Measurements from ENCODE around the gene RAB9A.

RAB9A gene

DNA sequence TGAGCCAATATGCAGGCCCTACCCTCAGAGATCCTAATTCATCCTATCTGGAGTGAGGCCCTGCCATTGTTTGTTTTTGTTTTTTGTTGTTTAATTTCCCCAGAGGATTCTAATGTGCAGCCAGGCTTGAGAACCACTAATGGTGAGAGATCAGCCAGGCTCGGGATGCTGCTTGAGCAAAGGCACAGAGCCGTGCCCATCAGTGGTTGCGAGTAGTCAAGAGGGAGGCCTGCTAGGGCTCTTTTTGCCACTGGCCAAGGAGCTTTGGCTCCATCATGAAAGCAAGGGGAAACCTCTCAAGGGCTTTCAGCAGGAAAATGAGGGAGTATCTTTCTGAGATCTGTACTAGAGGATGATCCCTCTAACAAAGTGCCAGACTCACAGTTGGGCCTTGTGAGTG is 33.3 kb upstream of the RAB9A start:
- Histone ChIP-seq H3K18ac (ENCODE audit: low read length) (no peak overlapping the region), H2AK5ac (ENCODE audit: low read depth, low read length) (no peak overlapping the region), H3K4me2 (ENCODE audit: insufficient read depth, low read length, poor library complexity, severe bottlenecking) (no peak overlapping the region), H4K8ac (ENCODE audit: low read depth, low read length) (no peak overlapping the region), H3K4me1 (ENCODE audit: control insufficient read depth in 2 of 2, insufficient read depth in 1 of 2, low read depth in 1 of 2, low read length in 2 of 2) (peaks cover 2 to 4% of the 10 kb centered on the region in 2 donors), H3K36me3 (replicated peaks in 1 of 2; ENCODE audit: control insufficient read depth in 2 of 2, insufficient read depth in 2 of 2, low read length in 2 of 2) (peaks cover 0 to 3% of the 10 kb centered on the region in 2 donors), H3K9me3 (replicated peaks in 1 of 2; ENCODE audit: control insufficient read depth in 2 of 2, insufficient read depth in 1 of 2, low read depth in 1 of 2, low read length in 2 of 2) (no peaks in the 10 kb centered on the region), H2AFZ (ENCODE audit: low read length) (no peak overlapping the region), H3K4ac (ENCODE audit: low read length) (no peak overlapping the region), H4K91ac (ENCODE audit: low read depth, low read length, poor library complexity) (no peak overlapping the region), H3K4me3 (ENCODE audit: low read length in 2 of 2) (no peak overlapping the region), H3K9ac (ENCODE audit: low read depth, low read length, poor library complexity) (no peak overlapping the region), H3K14ac (ENCODE audit: low read length) (no peak overlapping the region), H3K79me1 (ENCODE audit: low read depth, low read length) (no peaks in the 10 kb centered on the region), H3K27me3 (ENCODE audit: control insufficient read depth in 3 of 3, insufficient read depth in 3 of 3, low read depth in 1 of 3, low read length in 3 of 3) (no peaks in the 10 kb centered on the region), H2BK5ac (ENCODE audit: low read length) (no peak overlapping the region), H2BK12ac (ENCODE audit: low read length) (no peak overlapping the region), H3K27ac (replicated peaks; ENCODE audit: low read length) (no peak overlapping the region), H3K23ac (ENCODE audit: low read depth, low read length, poor library complexity) (no peak overlapping the region), H2BK15ac (ENCODE audit: low read length) (no peak overlapping the region), H2BK120ac (ENCODE audit: low read depth, low read length) (no peak overlapping the region)
- DNase-seq (ENCODE audit: low spot score): no peak
- WGBS, 2 donors (ENCODE audit: extremely low coverage in 2 of 2, insufficient read length in 2 of 2, insufficient replicate concordance in 1 of 2): no CpG with 5 or more reads among the region's 3 CpGs

DNA sequence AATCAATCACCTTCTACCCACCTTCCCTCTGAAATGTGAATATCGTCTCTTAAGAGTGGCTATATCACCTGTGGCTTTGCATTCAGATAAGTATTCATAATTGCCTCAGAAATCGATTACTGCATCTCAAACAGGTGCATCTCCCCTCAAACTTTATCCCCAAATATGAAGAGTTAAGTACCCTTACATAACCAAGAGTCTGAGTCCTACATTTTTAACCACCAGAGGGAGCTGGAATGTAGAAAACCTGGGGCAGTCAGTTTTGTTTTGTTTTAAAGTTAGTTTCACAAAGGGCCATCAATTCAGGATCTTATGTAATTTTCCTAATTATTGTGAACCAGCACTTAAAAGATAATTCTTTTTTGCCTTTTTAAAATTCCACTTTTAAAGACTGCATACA is 30.3 kb upstream of the RAB9A start:
- Histone ChIP-seq H3K18ac (ENCODE audit: low read length) (no peak overlapping the region), H3K27ac (replicated peaks; ENCODE audit: low read length) (no peak overlapping the region), H2AFZ (ENCODE audit: low read length) (peak overlapping the region; percentile 69), H2BK120ac (ENCODE audit: low read depth, low read length) (no peak overlapping the region), H3K14ac (ENCODE audit: low read length) (no peak overlapping the region), H4K8ac (ENCODE audit: low read depth, low read length) (no peak overlapping the region), H3K79me1 (ENCODE audit: low read depth, low read length) (no peaks in the 10 kb centered on the region), H3K4me3 (ENCODE audit: low read length in 2 of 2) (no peak overlapping the region), H3K27me3 (ENCODE audit: control insufficient read depth in 3 of 3, insufficient read depth in 3 of 3, low read depth in 1 of 3, low read length in 3 of 3) (no peaks in the 10 kb centered on the region), H3K36me3 (replicated peaks in 1 of 2; ENCODE audit: control insufficient read depth in 2 of 2, insufficient read depth in 2 of 2, low read length in 2 of 2) (peaks cover 0 to 12% of the 10 kb centered on the region in 2 donors), H2BK15ac (ENCODE audit: low read length) (no peak overlapping the region), H3K4me2 (ENCODE audit: insufficient read depth, low read length, poor library complexity, severe bottlenecking) (no peak overlapping the region), H3K9me3 (replicated peaks in 1 of 2; ENCODE audit: control insufficient read depth in 2 of 2, insufficient read depth in 1 of 2, low read depth in 1 of 2, low read length in 2 of 2) (no peaks in the 10 kb centered on the region), H2AK5ac (ENCODE audit: low read depth, low read length) (no peak overlapping the region), H3K9ac (ENCODE audit: low read depth, low read length, poor library complexity) (no peak overlapping the region), H4K91ac (ENCODE audit: low read depth, low read length, poor library complexity) (no peak overlapping the region), H3K4me1 (ENCODE audit: control insufficient read depth in 2 of 2, insufficient read depth in 1 of 2, low read depth in 1 of 2, low read length in 2 of 2) (peaks cover 0 to 4% of the 10 kb centered on the region in 2 donors), H3K4ac (ENCODE audit: low read length) (no peak overlapping the region), H3K23ac (ENCODE audit: low read depth, low read length, poor library complexity) (no peak overlapping the region), H2BK5ac (ENCODE audit: low read length) (no peak overlapping the region), H2BK12ac (ENCODE audit: low read length) (no peak overlapping the region)
- no CpG with 5 or more reads among the region's 2 CpGs for WGBS, 2 donors (ENCODE audit: extremely low coverage in 2 of 2, insufficient read length in 2 of 2, insufficient replicate concordance in 1 of 2)
- peak; percentile 8 for DNase-seq (ENCODE audit: low spot score)

DNA sequence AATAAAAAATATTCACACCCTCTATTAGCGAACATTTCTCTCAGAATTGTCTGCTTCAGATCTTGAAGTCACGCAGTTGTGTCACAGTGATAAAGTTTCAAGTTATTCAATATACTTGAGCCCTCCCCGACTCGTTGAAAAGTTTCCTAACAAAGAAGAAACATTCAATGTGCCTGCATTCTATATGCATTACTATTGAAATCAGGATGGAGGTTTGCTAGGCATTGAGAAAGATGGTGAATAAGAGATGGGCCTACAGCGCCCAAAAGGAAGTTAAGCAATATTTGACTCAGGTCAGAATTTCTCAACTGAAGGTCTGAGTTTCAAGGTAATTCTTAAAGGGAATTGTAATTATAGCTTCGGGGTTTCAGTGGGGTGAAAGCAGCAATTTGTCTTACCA is 29.9 kb upstream of the RAB9A start:
- DNase-seq (ENCODE audit: low spot score): no peak
- no peak overlapping the region for H3K4me2 ChIP-seq (ENCODE audit: insufficient read depth, low read length, poor library complexity, severe bottlenecking)
- H4K8ac ChIP-seq (ENCODE audit: low read depth, low read length): no peak overlapping the region
- H2BK12ac ChIP-seq (ENCODE audit: low read length): no peak overlapping the region
- H3K9me3 ChIP-seq (replicated peaks in 1 of 2; ENCODE audit: control insufficient read depth in 2 of 2, insufficient read depth in 1 of 2, low read depth in 1 of 2, low read length in 2 of 2): no peaks in the 10 kb centered on the region
- H3K36me3 ChIP-seq (replicated peaks in 1 of 2; ENCODE audit: control insufficient read depth in 2 of 2, insufficient read depth in 2 of 2, low read length in 2 of 2): peaks cover 0 to 12% of the 10 kb centered on the region in 2 donors
- no peak overlapping the region for H3K23ac ChIP-seq (ENCODE audit: low read depth, low read length, poor library complexity)
- no peak overlapping the region for H4K91ac ChIP-seq (ENCODE audit: low read depth, low read length, poor library complexity)
- H3K18ac ChIP-seq (ENCODE audit: low read length): no peak overlapping the region
- no peak overlapping the region for H2AK5ac ChIP-seq (ENCODE audit: low read depth, low read length)
- no peak overlapping the region for H2BK120ac ChIP-seq (ENCODE audit: low read depth, low read length)
- no CpG with 5 or more reads among the region's 6 CpGs for WGBS, 2 donors (ENCODE audit: extremely low coverage in 2 of 2, insufficient read length in 2 of 2, insufficient replicate concordance in 1 of 2)
- H3K4me1 ChIP-seq (ENCODE audit: control insufficient read depth in 2 of 2, insufficient read depth in 1 of 2, low read depth in 1 of 2, low read length in 2 of 2): peaks cover 0 to 4% of the 10 kb centered on the region in 2 donors
- H3K27me3 ChIP-seq (ENCODE audit: control insufficient read depth in 3 of 3, insufficient read depth in 3 of 3, low read depth in 1 of 3, low read length in 3 of 3): no peaks in the 10 kb centered on the region
- H3K27ac ChIP-seq (replicated peaks; ENCODE audit: low read length): no peak overlapping the region
- no peak overlapping the region for H2BK15ac ChIP-seq (ENCODE audit: low read length)
- no peak overlapping the region for H3K4me3 ChIP-seq (ENCODE audit: low read length in 2 of 2)
- no peak overlapping the region for H3K4ac ChIP-seq (ENCODE audit: low read length)
- no peak overlapping the region for H3K14ac ChIP-seq (ENCODE audit: low read length)
- H3K79me1 ChIP-seq (ENCODE audit: low read depth, low read length): no peaks in the 10 kb centered on the region
- H3K9ac ChIP-seq (ENCODE audit: low read depth, low read length, poor library complexity): no peak overlapping the region
- H2BK5ac ChIP-seq (ENCODE audit: low read length): no peak overlapping the region
- peak overlapping the region; percentile 69 for H2AFZ ChIP-seq (ENCODE audit: low read length)

DNA sequence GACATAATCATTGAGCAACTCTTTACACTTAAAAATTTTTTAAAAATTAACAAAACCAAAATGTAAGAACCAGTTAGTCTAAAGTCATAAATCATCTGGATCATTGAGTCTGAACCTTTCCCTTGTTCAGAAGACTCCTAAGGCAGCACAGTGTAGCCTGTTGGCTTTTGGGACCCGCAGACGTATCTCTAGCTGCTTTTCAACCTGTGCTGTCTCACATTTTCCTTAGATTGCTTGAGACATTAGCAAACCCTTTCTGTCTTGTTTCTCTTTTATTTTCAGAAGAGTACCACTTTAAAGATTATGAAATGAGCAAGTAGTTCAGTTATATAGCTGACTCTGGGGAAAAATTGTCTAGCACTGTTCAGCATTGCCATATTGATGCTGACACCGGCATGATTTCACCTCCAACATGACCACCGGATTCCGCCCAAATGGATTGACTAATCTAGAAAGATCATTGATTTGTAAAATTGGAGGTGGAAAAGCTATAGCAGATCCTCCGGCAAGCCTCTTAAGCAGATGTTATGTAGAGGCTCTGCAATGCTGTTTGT is 27.1 kb upstream of the RAB9A start:
- Histone ChIP-seq H3K36me3 (replicated peaks in 1 of 2; ENCODE audit: control insufficient read depth in 2 of 2, insufficient read depth in 2 of 2, low read length in 2 of 2) (peaks cover 0 to 12% of the 10 kb centered on the region in 2 donors), H2AK5ac (ENCODE audit: low read depth, low read length) (no peak overlapping the region), H4K91ac (ENCODE audit: low read depth, low read length, poor library complexity) (no peak overlapping the region), H3K27ac (replicated peaks; ENCODE audit: low read length) (no peak overlapping the region), H2BK15ac (ENCODE audit: low read length) (no peak overlapping the region), H3K14ac (ENCODE audit: low read length) (no peak overlapping the region), H3K4me3 (ENCODE audit: low read length in 2 of 2) (no peak overlapping the region), H3K18ac (ENCODE audit: low read length) (no peak overlapping the region), H3K9me3 (replicated peaks in 1 of 2; ENCODE audit: control insufficient read depth in 2 of 2, insufficient read depth in 1 of 2, low read depth in 1 of 2, low read length in 2 of 2) (no peaks in the 10 kb centered on the region), H2BK120ac (ENCODE audit: low read depth, low read length) (no peak overlapping the region), H3K4ac (ENCODE audit: low read length) (no peak overlapping the region), H2AFZ (ENCODE audit: low read length) (no peak overlapping the region), H3K27me3 (ENCODE audit: control insufficient read depth in 3 of 3, insufficient read depth in 3 of 3, low read depth in 1 of 3, low read length in 3 of 3) (peaks cover 0 to 5% (median 0%) of the 10 kb centered on the region in 3 experiments), H2BK5ac (ENCODE audit: low read length) (no peak overlapping the region), H3K4me2 (ENCODE audit: insufficient read depth, low read length, poor library complexity, severe bottlenecking) (no peak overlapping the region), H3K4me1 (ENCODE audit: control insufficient read depth in 2 of 2, insufficient read depth in 1 of 2, low read depth in 1 of 2, low read length in 2 of 2) (peaks cover 0 to 4% of the 10 kb centered on the region in 2 donors), H3K9ac (ENCODE audit: low read depth, low read length, poor library complexity) (no peak overlapping the region), H4K8ac (ENCODE audit: low read depth, low read length) (no peak overlapping the region), H3K79me1 (ENCODE audit: low read depth, low read length) (no peaks in the 10 kb centered on the region), H3K23ac (ENCODE audit: low read depth, low read length, poor library complexity) (no peak overlapping the region), H2BK12ac (ENCODE audit: low read length) (no peak overlapping the region)
- no CpG with 5 or more reads among the region's 6 CpGs for WGBS, 2 donors (ENCODE audit: extremely low coverage in 2 of 2, insufficient read length in 2 of 2, insufficient replicate concordance in 1 of 2)
- DNase-seq (ENCODE audit: low spot score): no peak

Data from neuronal stem cell (in vitro differentiated cells).